GM19463 (cell line): Measurements from ENCODE around the gene NAPEPLD.
"Not testable (repeated sequence)": the region's sequence is repeated elsewhere in the genome, so short reads cannot be mapped to it uniquely, and the experiment has no call there.

ENCODE experiments used
- ATAC-seq: cut with Tn5 transposase; IDR thresholded peaks from one replicate; pipeline ENCODE4 v1.9.1; 2021; ENCODE audit warnings: mild to moderate bottlenecking, moderate library complexity; ENCODE audit not compliant: unreplicated experiment

The NAPEPLD gene

DNA sequence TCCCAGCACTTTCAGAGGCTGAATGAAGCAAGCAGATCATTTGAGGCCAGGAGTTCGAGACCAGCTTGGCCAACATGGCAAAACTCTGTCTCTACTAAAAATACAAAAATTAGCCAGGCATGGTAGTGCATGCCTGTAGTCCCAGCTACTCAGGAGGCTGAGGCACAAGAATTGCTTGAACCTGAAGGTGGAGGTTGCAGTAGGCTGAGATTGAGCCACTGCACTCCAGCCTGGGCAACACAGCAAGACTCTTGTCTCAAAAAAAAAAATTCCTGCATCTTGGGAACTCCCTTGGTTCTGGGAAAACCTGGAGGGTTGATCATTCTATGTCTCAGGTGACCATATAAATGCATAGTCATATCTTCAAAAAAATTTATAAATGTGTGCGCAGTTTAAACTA is 4.1 kb downstream of the NAPEPLD start:
- not testable (repeated sequence) for ATAC-seq

DNA sequence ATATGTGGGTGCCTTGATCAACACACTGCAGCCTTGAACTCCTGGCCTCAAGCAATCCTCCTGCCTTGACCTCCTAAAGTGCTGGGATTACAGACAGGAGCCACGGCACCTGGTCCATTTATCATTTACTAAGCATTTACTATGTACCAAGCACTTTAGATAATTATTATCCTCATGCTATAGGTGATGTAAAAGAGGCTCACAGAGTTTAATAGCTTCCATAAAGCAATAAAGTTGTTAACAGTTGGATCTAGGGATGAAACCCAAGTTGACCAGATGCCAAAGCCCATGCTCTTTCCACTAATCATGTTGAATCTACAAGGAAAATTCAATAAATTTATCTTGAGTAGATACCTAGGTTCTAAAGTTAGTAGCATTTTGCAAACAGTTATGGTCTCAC is 5.0 kb downstream of the NAPEPLD start:
- ATAC-seq = no peak

DNA sequence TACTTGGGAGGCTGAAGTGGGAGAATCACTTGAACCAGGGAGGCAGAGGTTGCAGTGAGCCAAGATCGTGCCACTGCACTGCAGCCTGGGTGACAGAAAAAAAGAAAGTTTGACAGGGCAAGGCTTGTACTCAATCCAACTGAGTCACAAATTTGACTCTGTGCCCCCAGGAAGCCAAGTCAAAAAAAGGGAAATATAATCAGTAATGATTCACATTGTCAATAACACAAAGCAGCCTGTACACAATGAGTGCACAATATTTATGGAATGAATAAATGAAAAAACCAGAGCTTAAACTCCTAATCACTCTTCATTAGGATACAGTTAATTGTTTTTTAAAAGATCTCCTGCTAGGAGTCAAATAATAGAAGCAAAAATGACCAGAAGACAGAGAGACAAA is 6.4 kb downstream of the NAPEPLD start:
- ATAC-seq = no peak

DNA sequence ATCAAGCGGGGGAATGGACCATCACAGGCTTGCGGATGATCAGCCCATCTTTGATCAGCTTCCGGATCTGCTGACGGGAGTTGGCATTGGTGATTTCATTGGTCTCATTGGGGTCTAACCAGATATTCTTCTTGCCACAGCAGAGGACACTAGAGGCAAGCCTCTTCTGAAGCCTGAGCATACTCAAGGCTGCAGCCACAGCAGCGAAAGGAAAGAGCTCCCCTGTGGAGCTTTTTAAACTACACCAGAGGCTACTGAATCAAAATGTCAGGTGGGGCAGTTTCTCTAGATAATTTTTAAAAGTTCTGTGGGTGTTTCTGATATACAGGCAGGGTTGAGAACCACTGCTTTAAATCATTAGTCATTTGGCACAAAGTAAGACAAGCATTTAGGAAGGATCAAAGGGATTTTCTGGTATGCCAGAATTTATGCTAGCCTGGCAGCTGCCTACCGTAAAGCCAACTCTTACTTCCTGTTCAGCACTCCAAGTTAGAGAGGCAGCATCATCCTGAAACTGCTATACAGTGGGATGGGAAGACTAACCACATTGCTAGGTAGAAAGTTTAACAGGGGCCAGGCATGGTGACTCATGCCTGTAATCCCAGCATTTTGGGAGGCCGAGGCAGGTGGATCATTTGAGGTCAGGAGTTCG is 7.0 kb downstream of the NAPEPLD start:
- ATAC-seq = no peak

DNA sequence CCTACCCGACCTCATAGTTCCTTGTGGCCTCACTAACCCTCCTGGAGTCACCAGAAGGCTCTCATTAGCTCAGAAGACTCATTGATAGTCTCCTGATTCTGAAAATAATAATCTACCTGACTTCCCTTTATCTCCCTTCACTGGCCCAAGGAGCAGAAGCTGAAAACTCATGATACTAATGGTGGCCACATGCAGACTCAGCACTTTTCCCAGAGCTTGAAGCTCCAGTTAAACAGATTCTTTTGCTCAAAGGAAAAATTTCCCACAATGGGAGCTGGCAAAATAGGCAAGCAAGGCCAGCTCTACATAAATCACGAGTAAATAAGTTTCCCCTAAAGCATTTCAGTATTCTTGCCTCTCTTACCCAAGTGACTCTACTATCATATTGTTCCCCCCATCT is 8.2 kb downstream of the NAPEPLD start:
- no peak for ATAC-seq

DNA sequence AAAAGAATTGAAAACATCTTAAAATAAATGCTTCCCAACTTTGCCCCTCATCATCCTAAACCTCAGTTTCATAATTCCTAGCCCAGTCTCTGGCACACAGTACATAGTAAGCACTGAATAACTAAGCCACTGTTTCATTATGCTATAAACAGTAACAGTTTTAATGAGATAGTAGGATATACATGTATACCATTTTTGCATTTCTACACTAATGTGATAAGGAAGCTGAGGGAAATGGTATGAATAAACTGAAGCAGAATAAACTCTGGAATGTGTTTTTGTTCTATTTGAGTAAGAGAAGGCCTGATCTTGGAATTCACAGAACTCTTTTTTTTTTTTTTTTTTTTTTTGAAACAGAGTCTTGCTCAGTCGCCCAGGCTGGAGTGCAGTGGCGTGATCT is 8.8 kb downstream of the NAPEPLD start:
- ATAC-seq = no peak

DNA sequence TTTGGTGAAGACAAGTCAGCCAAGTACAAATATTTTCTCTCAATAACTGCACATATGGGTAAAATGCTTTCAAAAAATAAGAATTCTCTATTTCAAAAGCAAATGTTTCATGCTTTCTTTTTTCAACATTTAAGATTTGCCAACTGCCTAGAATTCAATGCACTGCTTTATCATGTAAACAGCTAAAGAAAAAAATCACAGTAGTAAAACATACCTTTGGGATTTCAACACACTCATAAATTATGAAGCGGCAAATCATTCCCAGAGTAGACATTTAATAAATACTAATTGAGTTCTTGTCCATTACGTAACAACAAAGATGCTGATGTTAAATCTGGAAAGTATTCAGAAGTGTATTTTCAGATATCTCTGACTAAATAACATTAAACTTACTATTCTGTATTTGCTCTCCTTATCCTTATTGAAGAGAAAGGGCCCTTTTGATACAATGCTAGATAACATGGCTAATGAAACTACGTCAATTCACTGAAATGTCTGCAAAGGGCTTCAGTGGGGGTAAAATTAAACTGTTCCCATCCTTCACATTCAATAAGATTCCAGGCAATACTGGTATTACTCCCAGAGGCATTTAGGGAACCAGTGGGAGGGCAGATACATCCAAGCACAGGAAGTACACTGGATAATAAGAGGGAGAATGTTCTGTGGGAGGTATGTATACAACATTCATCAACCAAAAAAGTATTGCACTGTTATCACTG is 13.9 kb downstream of the NAPEPLD start:
- no peak for ATAC-seq

DNA sequence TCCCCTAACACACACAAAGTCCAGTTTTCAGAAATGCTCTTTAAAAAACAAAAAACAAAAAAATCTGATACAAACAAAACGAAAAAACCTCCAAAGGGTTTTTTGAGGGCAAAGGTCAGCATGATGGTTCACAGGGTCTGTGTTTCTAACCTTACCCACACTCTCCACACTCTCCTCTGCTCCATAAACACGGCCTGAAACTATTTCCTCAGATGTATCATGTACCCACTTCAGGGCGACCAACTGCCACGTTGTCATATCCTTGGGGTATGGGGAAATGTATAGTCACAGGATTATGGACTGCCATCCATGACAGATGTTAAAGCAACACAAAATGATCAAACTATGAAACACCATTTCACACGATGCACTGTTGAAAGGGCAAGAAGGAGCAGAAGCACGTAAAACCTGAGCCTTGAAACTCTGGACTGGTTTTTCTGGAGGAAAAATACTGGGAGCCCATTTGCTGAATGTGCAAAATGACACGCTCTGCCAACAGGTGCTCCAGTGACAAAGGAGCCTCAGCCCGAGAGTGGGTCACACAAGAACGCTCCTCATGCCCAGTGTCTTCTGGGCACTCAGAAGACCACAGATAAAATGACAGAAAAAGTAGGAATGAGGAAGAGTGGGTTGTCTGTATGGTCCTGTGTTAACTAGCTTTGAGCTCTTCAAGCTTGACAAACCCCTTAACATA is 15.8 kb downstream of the NAPEPLD start:
- ATAC-seq = no peak

DNA sequence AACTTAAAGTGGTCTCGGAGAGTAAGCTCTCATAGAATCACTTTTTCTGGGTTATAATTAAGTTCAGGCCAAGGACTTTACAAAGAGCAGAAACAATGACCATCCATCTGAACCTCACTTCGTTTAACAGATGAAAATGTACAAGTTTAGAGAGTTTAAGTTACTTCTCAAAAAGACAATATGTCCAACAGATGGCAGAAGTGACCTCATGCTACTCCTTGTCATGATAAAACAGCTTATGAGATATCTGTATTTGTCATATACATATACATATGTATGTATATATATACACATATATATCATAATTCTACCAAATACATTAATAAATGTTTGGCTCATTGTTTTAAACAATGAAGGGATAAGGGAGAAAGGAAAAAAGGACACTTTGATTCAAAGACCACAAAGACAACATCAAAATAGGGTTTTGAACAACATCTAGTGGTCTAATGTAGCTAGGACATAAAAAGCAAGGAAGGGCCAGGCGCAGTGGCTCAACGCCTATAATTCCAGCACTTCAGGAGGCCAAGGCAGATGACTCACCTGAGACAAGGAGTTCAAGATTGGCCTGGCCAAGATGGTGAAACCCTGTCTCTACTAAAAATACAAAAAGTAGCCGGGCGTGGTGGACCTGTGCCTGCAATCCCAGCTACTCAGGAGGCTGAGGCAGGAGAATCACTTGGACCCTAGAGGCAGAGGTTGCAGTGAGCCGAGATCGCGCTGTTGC is 17.8 kb downstream of the NAPEPLD start:
- ATAC-seq = no peak

DNA sequence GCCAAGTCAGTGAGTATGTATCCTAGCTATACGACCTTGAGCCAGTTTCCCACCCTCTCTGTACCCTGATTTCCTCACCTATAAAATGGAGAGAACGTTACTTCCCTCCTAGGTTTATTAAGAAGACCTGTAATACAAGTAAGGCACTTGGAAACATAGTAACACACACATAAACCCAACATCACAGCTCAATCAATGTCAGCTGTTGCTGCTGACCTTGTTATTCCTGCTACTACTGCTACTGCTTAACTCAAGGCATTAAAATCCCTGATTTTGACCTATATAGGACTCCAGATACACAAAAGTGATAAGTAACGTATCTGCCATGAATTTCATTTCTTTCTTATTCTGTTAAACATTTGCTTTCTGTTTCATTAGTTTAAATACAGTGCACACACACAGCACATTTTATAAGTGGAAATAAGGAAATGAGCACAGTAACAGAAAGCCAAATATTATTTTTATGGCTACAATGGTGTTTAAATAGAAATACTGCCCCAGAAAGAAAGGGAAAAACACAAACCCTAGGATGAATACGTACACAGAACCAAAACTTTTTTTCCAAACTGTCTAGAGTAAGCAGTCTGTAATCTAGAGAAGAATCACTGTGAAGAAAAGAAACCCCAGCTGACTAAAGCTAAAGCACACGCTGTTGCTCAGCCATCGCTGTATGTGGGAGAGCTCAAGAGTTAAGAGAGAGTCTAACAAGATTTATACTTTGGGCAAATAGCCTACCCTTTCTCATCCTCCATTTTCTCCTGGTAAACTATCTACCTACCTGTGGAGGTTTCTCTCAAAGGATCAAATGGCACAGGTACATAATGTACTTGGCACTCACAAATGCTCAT is 19.0 kb downstream of the NAPEPLD start:
- no peak for ATAC-seq

DNA sequence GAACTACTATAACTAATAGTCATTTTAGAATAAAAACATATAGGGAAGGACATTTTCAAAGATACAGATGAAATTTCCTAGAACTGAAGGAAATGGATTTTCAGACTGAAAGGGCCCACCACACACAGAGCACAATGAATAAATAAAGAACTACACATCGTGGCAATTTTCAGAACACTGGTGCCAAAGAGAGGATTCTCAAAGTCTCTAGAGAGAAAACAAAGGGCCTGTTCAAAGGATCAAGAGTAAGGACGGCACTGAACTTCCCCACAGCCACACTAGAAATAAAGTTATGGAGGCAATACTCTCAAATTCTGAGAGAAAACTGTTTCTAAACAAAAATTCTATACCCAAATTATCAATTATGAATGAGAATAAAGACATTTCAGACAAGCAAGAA is 21.9 kb downstream of the NAPEPLD start:
- ATAC-seq = no peak

DNA sequence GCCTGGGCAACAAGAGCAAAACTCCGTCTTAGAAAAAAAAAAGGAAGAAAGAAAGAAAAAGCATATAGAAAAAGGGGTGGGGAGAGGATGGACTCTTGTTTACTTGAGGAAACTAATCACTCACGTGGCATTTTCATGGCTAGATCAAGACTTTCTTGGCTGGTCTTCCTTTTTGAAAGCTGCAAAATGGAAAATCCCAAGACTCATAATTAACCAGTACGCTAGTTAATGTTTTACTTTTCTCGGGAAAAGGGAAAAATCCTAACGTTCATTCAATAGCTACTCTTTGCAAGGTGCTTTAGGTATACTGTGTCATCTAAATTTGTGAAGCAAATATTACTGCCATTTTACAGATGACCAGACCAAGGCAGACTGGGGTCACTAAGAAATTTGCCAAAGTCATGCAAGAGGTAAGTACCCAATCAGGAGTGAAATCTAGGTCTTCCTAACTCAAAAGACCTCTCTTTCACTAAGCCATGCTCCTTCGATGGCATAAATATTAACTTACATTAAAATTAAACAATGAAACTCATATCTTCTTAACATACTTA is 24.4 kb downstream of the NAPEPLD start:
- no peak for ATAC-seq

DNA sequence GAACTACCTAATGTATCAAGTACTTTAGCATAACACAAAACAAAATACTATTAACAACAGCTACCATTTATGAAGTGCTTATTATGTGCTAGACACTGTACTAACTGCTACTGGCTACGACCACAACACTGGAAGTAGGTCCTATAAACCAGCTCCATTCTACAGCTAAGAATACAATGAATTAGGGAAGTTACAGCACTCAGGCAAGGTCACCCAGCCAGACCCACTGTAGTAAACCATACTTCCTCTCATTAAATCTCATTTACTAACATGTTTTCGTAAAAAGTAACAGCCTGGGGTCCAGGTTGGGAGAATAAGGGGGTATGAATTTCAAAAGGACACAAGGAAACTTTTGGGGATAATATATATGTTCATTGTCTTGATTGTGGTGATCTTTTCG is 25.4 kb downstream of the NAPEPLD start:
- ATAC-seq = no peak

DNA sequence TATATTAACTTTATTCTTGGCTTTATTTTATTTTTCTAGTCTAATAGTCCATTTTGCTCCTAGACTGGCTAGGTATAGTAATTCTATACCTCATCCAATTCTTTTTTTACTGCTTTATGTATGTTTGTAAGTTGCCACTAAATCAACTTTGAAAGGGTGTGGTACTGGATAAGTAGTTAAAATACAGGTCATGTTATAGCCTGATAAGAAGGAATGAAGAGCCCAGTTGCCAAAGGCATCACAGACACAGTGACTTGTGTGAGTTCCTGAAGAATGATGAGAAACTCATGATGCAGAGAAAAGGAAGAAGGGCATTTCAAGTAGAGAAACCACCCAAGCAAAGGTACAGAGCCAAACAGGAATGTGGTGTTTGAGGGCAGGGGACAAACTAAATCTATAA is 27.3 kb downstream of the NAPEPLD start:
- ATAC-seq = no peak

DNA sequence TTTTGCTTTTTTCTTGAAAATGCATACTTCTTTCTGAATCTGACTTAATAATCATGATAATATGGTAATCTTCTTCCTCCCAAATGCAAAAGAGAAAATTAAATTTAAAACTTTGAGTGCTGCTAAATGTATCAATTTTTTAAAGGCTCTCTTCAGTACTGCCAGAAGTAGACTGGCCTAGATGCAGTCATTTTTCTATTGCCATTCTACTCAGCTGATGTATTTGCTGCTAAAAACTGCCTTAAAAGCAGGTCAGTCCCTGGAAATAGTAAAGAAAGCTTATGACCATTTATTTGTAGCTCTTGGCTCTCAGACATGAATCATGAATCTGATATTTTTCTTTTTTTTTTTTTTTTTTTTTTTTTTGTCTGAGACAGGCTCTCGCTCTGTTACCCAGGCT is 28.5 kb downstream of the NAPEPLD start:
- ATAC-seq = no peak

DNA sequence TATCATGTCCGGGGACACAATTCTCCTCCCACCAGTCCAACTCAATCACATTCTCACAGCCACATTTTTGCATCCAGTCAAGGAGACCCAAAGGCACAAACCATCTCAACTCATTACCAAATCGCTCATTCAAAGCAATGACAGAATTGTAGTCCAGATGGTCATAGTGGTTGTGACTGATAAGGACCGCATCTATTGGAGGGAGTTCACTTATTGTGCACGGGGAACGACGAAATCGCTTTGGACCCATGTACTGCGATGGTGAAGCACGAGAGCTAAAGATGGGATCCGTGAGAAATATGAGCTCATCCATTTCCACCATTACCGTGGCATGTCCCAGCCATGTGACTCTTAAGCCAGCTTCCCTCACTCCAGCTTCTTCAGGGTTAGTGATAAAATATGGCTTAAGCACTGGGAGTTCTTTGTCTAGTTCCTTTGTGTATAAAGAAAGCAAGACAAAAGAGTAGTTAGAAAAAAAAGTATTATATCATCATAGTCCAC is 29.1 kb downstream of the NAPEPLD start:
- no peak for ATAC-seq

DNA sequence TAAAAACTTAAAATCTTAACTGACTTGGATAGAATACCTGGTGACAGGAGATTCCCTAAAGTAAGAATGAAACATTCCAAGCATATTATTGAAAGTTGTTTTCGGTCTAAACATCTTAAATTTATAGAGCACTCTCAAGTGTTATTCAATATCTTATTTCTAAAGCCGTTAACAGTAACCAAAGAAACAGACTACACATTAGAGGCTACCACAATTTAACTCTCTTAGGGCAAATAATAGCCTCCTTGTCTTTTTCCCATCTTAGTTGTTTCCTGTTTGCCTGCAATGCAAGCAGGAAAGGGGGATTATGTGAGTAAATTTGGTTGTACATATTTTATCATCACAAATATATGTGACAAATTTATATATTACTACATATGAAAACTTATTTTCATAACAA is 31.4 kb downstream of the NAPEPLD start:
- ATAC-seq = no peak

DNA sequence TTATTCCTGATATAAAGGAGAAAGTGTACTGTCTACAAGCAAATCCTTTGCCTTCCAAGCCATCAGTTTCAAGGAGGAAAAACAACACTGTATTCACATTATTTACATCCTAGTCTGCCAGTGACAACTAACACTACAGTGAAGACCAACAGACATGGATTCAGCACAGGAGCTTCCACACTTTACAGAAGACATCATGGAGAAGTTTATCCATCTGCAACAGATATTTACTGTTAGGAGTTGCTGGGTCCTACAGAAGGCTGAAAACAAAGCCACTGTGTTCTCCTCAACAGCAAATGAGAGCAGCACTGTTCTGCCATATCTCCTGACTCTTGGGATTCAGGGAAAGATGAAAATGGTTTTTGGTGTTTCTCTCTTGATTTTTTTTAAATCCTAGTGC is 31.9 kb downstream of the NAPEPLD start:
- no peak for ATAC-seq

DNA sequence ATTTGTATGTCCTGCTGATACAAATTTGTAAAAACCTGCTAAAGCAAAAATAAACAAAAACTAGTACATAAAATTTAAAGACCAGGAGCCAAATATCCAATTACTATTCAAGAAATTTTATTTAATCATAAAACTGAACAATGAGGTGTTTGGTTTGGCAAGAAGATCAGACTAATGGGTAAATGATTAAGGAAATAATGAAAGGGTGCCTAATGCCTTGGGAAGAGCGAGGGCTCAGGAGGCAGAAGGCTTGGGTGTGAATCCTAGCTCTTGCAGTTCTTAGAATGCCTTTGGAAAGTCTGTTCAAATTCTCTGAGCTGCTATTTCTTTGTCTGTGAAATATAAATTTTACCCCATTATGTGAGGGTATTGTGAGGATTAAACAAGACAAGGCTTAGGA is 32.4 kb downstream of the NAPEPLD start:
- ATAC-seq = no peak

DNA sequence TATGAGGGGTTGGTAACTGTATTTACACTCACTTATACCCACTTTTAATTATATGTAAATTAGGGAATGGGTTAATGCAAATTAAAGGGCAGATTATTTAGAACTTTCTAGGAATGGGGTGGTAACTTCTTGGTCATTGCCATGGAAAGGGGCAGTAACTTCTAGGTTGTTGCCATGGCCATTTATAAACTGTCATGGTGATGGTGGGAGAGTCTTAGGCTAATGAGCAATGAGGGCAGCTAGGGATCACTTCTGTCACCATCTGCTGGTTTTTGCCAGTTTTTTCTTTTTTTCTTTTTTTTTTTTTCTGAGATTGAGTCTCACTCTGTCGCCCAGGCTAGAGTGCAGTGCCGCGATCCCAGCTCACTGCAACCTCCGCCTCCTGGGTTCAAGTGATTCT is 33.1 kb downstream of the NAPEPLD start:
- ATAC-seq = no peak
